Nephron (organoid): ENCODE measurements around the gene SLC2A4RG.

ENCODE experiments used
- H3K27ac Mint-ChIP-seq, 3 experiments: 2 replicates each; pipeline ENCODE4 v1.8.0; 2020; ENCODE audit warnings: mixed read lengths in 3 of 3, mild to moderate bottlenecking in 2 of 3, moderate library complexity in 1 of 3
- H3K27me3 Mint-ChIP-seq: 2 replicates; pipeline ENCODE4 v1.8.0; 2021; ENCODE audit warnings: low read depth, mild to moderate bottlenecking, moderate library complexity, mixed read lengths
- H3K36me3 Mint-ChIP-seq: 2 replicates; pipeline ENCODE4 v1.8.0; 2020; ENCODE audit warnings: low read depth, mixed read lengths
- H3K4me1 Mint-ChIP-seq: 2 replicates; pipeline ENCODE4 v1.8.0; 2020; ENCODE audit warnings: mixed read lengths
- H3K4me3 Mint-ChIP-seq, 3 experiments: 2 replicates each; pipeline ENCODE4 v1.8.0; 2020; ENCODE audit warnings: mild to moderate bottlenecking in 3 of 3, mixed read lengths in 3 of 3, moderate library complexity in 2 of 3
- H3K9me3 Mint-ChIP-seq: 2 replicates; pipeline ENCODE4 v1.8.0; 2020; ENCODE audit warnings: mixed read lengths
- TF ChIP-seq, protein P1 (sequence below), 3 experiments: fragments of 200-600 bp; sonication (generic); IDR thresholded peaks; one replicate each; pipeline ENCODE4 v1.5.0; 2021; ENCODE audit warnings: antibody characterized with exemption in 3 of 3; ENCODE audit not compliant: unreplicated experiment in 3 of 3

Gene SLC2A4RG

GRCh38 chr20:63699466-63700198 is 39.9 kb upstream of the SLC2A4RG start:
- no peaks in the 10 kb centered on the region for H3K36me3 Mint-ChIP-seq
- no peaks in the 10 kb centered on the region for H3K9me3 Mint-ChIP-seq
- TF ChIP-seq, protein P1, sequence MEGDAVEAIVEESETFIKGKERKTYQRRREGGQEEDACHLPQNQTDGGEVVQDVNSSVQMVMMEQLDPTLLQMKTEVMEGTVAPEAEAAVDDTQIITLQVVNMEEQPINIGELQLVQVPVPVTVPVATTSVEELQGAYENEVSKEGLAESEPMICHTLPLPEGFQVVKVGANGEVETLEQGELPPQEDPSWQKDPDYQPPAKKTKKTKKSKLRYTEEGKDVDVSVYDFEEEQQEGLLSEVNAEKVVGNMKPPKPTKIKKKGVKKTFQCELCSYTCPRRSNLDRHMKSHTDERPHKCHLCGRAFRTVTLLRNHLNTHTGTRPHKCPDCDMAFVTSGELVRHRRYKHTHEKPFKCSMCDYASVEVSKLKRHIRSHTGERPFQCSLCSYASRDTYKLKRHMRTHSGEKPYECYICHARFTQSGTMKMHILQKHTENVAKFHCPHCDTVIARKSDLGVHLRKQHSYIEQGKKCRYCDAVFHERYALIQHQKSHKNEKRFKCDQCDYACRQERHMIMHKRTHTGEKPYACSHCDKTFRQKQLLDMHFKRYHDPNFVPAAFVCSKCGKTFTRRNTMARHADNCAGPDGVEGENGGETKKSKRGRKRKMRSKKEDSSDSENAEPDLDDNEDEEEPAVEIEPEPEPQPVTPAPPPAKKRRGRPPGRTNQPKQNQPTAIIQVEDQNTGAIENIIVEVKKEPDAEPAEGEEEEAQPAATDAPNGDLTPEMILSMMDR (IDR thresholded peaks at IDR 0.05; ENCODE audit: unreplicated experiment in 3 of 3), result no peak
- H3K27me3 Mint-ChIP-seq, result peaks cover 3% of the 10 kb centered on the region
- no peak overlapping the region for H3K4me3 Mint-ChIP-seq
- no peaks in the 10 kb centered on the region for H3K4me1 Mint-ChIP-seq
- H3K27ac Mint-ChIP-seq, result no peak overlapping the region

- H3K4me1 Mint-ChIP-seq, result no peaks in the 10 kb centered on the region
- H3K27ac Mint-ChIP-seq, result no peak overlapping the region
- peaks cover 7% of the 10 kb centered on the region for H3K36me3 Mint-ChIP-seq
- no peak overlapping the region for H3K4me3 Mint-ChIP-seq
- H3K27me3 Mint-ChIP-seq, result peaks cover 3% of the 10 kb centered on the region
- H3K9me3 Mint-ChIP-seq, result no peaks in the 10 kb centered on the region
- TF ChIP-seq, protein P1 (IDR thresholded peaks at IDR 0.05; ENCODE audit: unreplicated experiment in 3 of 3), result no peak
Measured at GRCh38 chr20:63700199-63701050, 39.2 kb upstream of the SLC2A4RG start.

DNA sequence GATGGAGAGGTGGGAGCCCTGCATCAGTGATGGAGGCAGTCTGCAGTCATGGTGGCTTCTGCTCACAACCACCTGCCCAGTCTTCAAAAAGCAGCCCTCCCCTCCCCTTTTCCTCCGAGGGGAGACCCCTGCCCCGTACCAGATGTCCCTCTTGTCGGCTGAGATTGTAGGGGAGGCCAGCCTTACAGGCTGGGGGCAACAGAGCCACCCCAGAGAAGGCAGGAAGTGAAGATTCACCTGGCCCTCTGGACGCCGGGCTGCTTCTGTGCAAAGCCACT is 38.6 kb upstream of the SLC2A4RG start:
- TF ChIP-seq, protein P1 (IDR thresholded peaks at IDR 0.05; ENCODE audit: unreplicated experiment in 3 of 3), result no peak
- Mint-ChIP-seq H3K27me3 (peaks cover 3% of the 10 kb centered on the region), H3K4me3 (no peak overlapping the region), H3K27ac (no peak overlapping the region), H3K4me1 (no peaks in the 10 kb centered on the region), H3K36me3 (peaks cover 9% of the 10 kb centered on the region), H3K9me3 (no peaks in the 10 kb centered on the region)

DNA sequence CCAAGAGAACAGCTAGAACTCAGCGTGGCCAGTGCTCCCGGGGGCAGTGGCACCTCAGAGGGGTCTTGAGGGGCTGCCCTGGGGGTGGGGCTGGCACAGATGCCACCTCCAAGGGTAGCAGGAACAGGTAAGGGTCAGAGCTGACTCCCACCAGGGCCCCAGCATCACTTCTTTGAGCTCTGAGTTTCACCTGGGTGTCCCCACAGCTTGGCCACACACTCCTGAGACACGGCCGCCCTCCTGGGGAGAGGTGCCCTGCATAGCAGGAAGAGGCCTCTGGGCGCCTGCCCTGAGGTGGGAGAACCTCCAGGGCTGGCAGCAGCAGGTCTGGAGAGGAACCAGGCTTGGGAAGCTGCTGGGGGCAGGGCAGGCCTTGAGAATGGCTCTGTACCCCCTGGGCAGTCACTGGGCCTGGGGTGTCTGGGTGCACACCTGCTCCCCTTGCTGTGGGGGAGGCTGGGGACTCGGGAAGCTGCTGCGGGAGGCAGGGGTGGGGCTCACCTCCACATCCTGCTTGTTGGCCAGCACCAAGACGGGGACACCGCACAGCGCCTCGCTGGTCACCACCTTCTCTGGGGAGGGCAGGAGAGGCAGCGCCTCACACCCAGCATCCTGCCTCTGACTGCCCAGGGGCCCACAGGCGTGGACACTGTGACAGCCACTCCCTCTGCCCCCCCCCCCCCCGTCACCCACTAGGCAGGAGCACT is 38.1 kb upstream of the SLC2A4RG start:
- peaks cover 11% of the 10 kb centered on the region for H3K36me3 Mint-ChIP-seq

GRCh38 chr20:63702036-63702665 is 37.4 kb upstream of the SLC2A4RG start:
- H3K4me1 Mint-ChIP-seq, result peaks cover 6% of the 10 kb centered on the region
- H3K9me3 Mint-ChIP-seq, result no peaks in the 10 kb centered on the region
- H3K27ac Mint-ChIP-seq, result no peak overlapping the region
- H3K4me3 Mint-ChIP-seq, result no peak overlapping the region
- peaks cover 16% of the 10 kb centered on the region for H3K36me3 Mint-ChIP-seq
- TF ChIP-seq, protein P1 (IDR thresholded peaks at IDR 0.05; ENCODE audit: unreplicated experiment in 3 of 3), result no peak
- H3K27me3 Mint-ChIP-seq, result peaks cover 2% of the 10 kb centered on the region

More for the DNA sequence above, 38.1 kb upstream of the SLC2A4RG start:
- H3K4me1 Mint-ChIP-seq, result peaks cover under 1% of the 10 kb centered on the region
- no peak overlapping the region for H3K27ac Mint-ChIP-seq
- TF ChIP-seq, protein P1 (IDR thresholded peaks at IDR 0.05; ENCODE audit: unreplicated experiment in 3 of 3), result no peak
- peaks cover 3% of the 10 kb centered on the region for H3K27me3 Mint-ChIP-seq
- H3K4me3 Mint-ChIP-seq, result no peak overlapping the region
- no peaks in the 10 kb centered on the region for H3K9me3 Mint-ChIP-seq
